A549 treated with AZD9567 at 1 μM for 4 hours (cell line): Measurements from ENCODE around the gene IL36G. TPM values are rescaled to one million over a fixed set of nuclear protein-coding genes. Genes with fewer than 3 reads are reported as not detected.

Source experiments
- total RNA-seq: library from RNA; stranded (reverse); fragments of 200-300 nt; extraction: Qiagen RNA extraction; gene quantifications from 5 replicates; pipeline ENCODE4 v1.2.3, GENCODE V29; 2022; ENCODE audit not compliant: insufficient read depth

The IL36G gene
- 0.16 TPM in 1 of 5 replicates, not detected in the others for total RNA-seq

GRCh38 chr2:112977559-112978056 is at the start of gene IL36G:
IL36G (plus strand) TSS chr2:112978006; CDS start chr2:112978639, 633 bp downstream.

GRCh38 chr2:113005030-113005509 is 27.3 kb downstream of the IL36G start, which contains the start of gene IL36A:
IL36A (plus strand) TSS chr2:113005459; CDS start chr2:113005872, 413 bp downstream.

Other genes starting within 250 kb of the IL36G start
- gene CKAP2L, start 213.4 kb upstream of the IL36G start, total RNA-seq, result 12.2 to 19.3 TPM (median 14.5 TPM) in 5 replicates
- gene IL1A, start 193.5 kb upstream of the IL36G start, total RNA-seq, result 0.08 to 0.17 TPM (median 0.14 TPM) in 4 of 5 replicates, not detected in the other
- 0.08 to 0.27 TPM (median 0.13 TPM) in 4 of 5 replicates, not detected in the other for gene IL1B, start 141.2 kb upstream of the IL36G start, total RNA-seq
- not detected in 5 replicates for gene IL37, start 66.8 kb upstream of the IL36G start, total RNA-seq
- gene IL36A, start 27.5 kb downstream of the IL36G start, total RNA-seq, result not detected in 5 replicates
- 0.10 to 0.17 TPM (median 0.15 TPM) in 3 of 5 replicates, not detected in the others for gene IL36B, start 74.9 kb downstream of the IL36G start, total RNA-seq
- gene IL36RN, start 81.2 kb downstream of the IL36G start, total RNA-seq, result 0.02 TPM in 1 of 5 replicates, not detected in the others
- not detected in 5 replicates for gene IL1F10, start 90.0 kb downstream of the IL36G start, total RNA-seq
- gene IL1RN, start 149.6 kb downstream of the IL36G start, total RNA-seq, result 0.18 to 0.39 TPM (median 0.32 TPM) in 4 of 5 replicates, not detected in the other
- 8.6 to 12.8 TPM (median 10.3 TPM) in 5 replicates for gene PSD4, start 196.0 kb downstream of the IL36G start, total RNA-seq